Activated naive CD8-positive, alpha-beta T cell treated with anti-CD3 and anti-CD28 coated beads for 36 hours (primary cell): Measurements from ENCODE around the gene CDK14. TPM values are rescaled to one million over a fixed set of nuclear protein-coding genes. Genes with fewer than 3 reads are reported as not detected.

Experiments
- DNase-seq: peaks from one replicate; pipeline ENCODE4 v3.0.0; 2021
- H3K27ac Mint-ChIP-seq: one replicate; pipeline ENCODE4 v1.8.0; 2022; ENCODE audit warnings: mild to moderate bottlenecking, moderate library complexity, mixed read lengths
- H3K27me3 Mint-ChIP-seq: one replicate; pipeline ENCODE4 v1.8.0; 2022; ENCODE audit warnings: mild to moderate bottlenecking, mixed read lengths
- H3K36me3 Mint-ChIP-seq: one replicate; pipeline ENCODE4 v1.8.0; 2021; ENCODE audit warnings: mild to moderate bottlenecking, mixed read lengths
- H3K4me1 Mint-ChIP-seq: one replicate; pipeline ENCODE4 v1.8.0; 2021; ENCODE audit warnings: mixed read lengths
- H3K4me3 Mint-ChIP-seq: one replicate; pipeline ENCODE4 v1.8.0; 2022; ENCODE audit warnings: mild to moderate bottlenecking, moderate library complexity, mixed read lengths
- H3K9me3 Mint-ChIP-seq: one replicate; pipeline ENCODE4 v1.8.0; 2022; ENCODE audit warnings: mixed read lengths
- total RNA-seq, 2 experiments: library from RNA; stranded (reverse); gene quantifications; one replicate each; pipeline ENCODE4 v1.2.3, GENCODE V29; 2021

CDK14 gene
- total RNA-seq, 2 experiments from 2014 or later: 0.92 to 1.6 TPM

DNA sequence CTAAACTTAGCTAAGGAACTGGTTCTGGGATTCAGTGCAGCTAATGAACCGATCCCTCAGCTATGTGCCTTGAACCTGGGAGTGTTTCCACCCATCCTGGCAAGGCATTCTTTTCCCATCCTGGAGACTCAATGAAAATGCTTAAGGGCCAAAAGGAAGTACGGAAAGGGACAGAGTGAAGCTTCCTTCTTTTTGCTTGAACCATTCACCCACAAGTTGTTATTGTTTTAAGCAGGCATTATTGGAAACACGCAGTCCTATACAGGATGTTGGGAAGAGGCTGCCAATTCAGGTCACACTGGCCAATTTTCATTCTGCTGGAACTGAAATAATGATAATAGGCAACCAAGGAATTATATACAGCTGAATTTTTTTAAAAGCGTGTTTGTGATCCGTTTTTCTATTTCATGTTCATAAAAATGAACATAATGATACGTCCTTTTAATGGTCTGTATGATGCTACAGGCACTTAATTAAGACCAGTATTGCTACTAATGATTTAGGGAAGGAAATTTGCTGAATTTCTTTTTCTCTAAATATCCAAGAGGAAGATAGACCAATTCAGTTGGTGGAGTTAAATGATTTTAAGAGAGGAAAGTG lies 610.3 kb downstream of the CDK14 start:
- no peaks in the 10 kb centered on the region for H3K36me3 Mint-ChIP-seq
- H3K27ac Mint-ChIP-seq: no peak overlapping the region
- no peak for DNase-seq
- H3K4me1 Mint-ChIP-seq: no peaks in the 10 kb centered on the region
- peaks cover under 1% of the 10 kb centered on the region for H3K27me3 Mint-ChIP-seq
- no peak overlapping the region for H3K4me3 Mint-ChIP-seq
- no peaks in the 10 kb centered on the region for H3K9me3 Mint-ChIP-seq

DNA sequence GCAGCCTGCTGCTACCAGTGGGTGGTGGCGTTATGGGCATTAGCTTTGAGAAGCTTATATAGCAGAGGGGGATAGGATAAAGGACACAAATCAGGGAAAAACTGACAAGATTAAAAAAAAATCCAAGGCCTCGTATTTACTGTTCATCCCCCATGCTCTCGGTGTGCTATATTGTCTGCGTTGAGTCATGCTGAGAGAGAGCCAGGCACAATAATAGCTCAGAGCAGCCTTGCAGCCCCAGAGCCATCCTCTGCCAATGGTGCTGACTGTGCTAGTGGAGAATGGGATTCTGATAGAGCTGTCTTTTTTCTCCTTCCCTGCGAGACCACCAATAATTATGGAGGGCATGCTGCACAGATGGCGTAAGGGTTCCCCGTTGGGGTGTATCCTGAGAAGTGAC lies 616.5 kb downstream of the CDK14 start:
- Mint-ChIP-seq H3K9me3 (peaks cover 3% of the 10 kb centered on the region), H3K27ac (no peak overlapping the region), H3K4me1 (no peaks in the 10 kb centered on the region), H3K27me3 (peaks cover 3% of the 10 kb centered on the region), H3K4me3 (no peak overlapping the region), H3K36me3 (no peaks in the 10 kb centered on the region)
- DNase-seq: no peak

DNA sequence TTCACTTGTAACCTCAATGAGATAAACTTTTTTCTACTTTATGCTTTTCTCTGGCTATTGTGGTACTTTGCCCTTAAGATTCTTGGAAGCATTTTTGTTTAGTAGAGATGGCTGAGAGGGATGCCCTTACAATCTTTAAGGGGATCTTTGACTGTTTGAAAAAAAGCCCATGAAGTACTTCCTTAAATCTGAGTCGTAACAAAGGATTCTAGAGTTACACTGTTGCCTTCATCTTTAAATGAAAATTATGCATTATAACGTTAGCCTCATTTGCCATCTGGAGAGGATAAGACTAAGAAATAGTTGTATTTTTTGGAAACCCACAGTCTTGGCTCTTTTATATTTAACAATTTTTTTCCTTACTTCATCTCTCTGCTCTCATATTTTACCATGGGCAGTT lies 630.3 kb downstream of the CDK14 start:
- Mint-ChIP-seq H3K27me3 (peaks cover 5% of the 10 kb centered on the region), H3K9me3 (no peaks in the 10 kb centered on the region), H3K4me1 (no peaks in the 10 kb centered on the region), H3K36me3 (no peaks in the 10 kb centered on the region), H3K27ac (no peak overlapping the region), H3K4me3 (no peak overlapping the region)
- no peak for DNase-seq

DNA sequence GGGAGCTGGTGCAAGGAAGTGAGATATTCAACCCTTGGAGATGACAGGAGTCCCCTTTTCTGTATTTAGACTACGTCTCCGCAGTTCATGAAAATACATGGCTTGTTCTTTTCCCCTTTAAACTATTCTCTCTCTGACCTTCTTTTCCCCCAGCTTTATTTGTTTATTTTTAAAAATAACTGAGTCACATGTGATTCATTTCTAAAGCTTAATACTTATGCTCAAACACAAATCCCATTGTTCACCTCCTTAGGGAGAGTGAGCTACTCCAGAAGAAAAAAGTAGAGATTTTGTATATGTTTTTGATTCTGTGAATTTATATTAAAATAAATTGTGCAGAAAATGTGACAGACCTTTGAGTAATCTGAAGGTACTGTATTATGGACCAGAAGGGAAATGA lies 632.2 kb downstream of the CDK14 start:
- Mint-ChIP-seq H3K9me3 (no peaks in the 10 kb centered on the region), H3K27me3 (peaks cover 7% of the 10 kb centered on the region), H3K27ac (no peak overlapping the region), H3K36me3 (no peaks in the 10 kb centered on the region), H3K4me1 (no peaks in the 10 kb centered on the region), H3K4me3 (no peak overlapping the region)
- no peak for DNase-seq

DNA sequence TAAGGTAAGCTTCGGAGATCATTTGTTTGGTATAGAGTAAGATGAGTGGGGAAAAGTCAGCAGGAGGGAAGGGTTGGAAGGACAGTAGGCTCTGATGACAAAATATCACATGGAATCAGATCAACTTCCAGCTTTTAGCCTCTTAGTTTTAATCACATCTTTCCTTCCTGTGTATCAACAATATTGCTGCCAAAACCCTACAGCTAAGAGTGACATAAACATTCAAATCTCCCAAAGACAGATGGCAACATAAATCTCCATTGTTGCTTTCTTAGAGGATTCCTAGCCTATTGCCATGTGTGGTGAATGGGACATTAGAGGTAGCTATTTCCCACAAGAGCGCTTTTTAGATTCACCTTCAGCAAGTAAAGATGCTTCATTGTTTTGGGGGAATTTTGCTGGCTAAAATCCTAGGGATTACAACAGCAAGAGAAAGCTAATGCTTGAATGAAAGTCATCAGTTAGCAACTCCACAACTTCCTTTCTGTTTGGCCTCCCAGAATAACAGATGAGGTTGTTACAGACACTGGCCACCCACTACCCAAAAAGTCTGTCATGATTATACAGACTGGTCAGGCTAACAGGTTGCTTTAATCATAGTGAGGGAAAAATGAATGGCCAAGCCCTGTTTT lies 632.9 kb downstream of the CDK14 start:
- Mint-ChIP-seq H3K36me3 (no peaks in the 10 kb centered on the region), H3K27me3 (peaks cover 7% of the 10 kb centered on the region), H3K4me1 (no peaks in the 10 kb centered on the region), H3K4me3 (no peak overlapping the region), H3K27ac (no peak overlapping the region), H3K9me3 (no peaks in the 10 kb centered on the region)
- no peak for DNase-seq

DNA sequence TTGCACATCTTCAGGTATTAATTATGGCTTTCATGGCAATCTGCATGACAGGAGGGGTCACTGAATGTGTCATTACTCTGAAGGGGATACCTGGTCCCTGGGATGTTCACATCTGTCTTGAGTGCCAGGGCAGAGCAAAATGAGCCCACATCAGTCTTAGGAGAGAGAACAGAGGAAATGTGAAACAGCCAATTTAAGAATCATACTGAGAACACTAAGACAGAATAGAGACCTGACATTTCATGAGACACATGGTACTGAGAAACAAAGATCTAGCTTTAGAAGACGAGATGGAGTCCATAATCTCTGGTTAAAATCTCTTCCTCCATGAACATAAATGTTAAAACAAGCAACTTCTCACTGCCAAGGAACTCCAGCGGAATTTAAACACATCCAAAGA lies 634.0 kb downstream of the CDK14 start:
- Mint-ChIP-seq H3K36me3 (no peaks in the 10 kb centered on the region), H3K9me3 (no peaks in the 10 kb centered on the region), H3K27ac (no peak overlapping the region), H3K4me3 (no peak overlapping the region), H3K27me3 (peaks cover 7% of the 10 kb centered on the region), H3K4me1 (no peaks in the 10 kb centered on the region)
- no peak for DNase-seq

DNA sequence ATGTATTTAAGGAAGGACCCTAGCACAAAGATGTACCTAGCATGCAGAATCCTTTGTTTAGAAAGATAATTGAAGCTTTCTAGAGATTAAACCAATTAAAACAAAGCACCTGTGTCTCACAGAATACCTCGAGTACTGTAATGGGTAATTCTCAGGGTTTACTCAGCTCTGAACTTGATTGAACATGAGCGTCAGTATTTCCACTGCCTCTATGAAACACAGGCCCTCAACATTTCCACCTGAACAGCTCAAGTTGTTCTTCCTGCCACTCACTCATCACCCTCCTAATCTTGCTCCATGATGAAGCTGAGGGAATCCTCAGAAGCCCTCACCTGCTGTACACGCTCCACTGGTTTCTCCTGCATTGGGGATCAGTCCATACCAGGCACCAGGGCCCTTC lies 634.4 kb downstream of the CDK14 start:
- Mint-ChIP-seq H3K36me3 (no peaks in the 10 kb centered on the region), H3K27ac (no peak overlapping the region), H3K9me3 (no peaks in the 10 kb centered on the region), H3K4me1 (no peaks in the 10 kb centered on the region), H3K4me3 (no peak overlapping the region), H3K27me3 (peaks cover 7% of the 10 kb centered on the region)
- DNase-seq: no peak

DNA sequence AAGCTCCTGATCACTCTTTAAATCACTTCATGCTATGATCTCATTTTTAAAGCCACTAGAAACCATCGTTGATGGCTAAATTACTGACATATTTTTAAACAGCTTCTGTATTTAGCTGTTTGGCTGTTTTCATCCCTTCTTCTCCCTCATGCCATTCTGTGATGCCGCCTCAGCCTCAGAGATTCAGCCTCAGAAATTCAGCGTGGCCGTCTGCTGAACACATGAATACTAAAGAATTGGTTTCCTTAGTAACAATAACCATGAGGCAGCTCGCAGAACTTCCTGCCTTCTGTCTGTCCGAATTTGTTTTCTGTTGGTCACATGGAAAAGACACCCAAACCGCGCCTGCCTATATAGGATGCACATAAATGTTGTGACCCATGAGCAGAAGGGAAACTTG lies 637.1 kb downstream of the CDK14 start:
- no peak for DNase-seq
- Mint-ChIP-seq H3K36me3 (no peaks in the 10 kb centered on the region), H3K9me3 (no peaks in the 10 kb centered on the region), H3K4me1 (no peaks in the 10 kb centered on the region), H3K4me3 (no peak overlapping the region), H3K27me3 (peaks cover 7% of the 10 kb centered on the region), H3K27ac (no peak overlapping the region)

DNA sequence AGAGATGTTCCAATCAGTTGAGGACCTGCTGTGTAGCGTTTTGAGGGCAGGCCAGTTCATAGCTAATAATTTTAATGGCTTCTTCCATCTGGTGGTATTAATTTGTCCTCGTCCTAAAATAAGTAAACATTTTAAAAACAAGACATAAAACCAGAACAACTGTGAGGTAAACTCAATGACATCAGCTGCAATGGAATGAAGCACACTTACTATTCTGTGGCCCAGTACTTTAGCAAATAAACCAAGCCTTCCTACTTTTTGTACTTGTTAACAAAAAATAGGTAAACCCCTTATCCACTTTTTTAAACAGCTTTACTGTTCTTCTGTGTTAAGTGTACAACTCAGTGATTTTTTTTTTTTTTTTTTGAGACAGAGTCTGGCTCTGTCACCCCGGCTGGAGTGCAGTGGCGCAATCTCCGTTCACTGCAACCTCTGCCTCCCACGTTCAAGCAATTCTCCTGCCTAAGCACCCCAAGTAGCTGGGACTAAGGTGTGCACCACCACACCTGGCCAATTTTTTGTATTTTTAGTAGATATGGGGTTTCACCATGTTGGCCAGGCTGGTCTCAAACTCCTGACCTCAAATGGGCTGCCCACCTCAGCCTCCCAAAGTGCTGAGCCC lies 639.2 kb downstream of the CDK14 start:
- no peak for DNase-seq
- no peak overlapping the region for H3K27ac Mint-ChIP-seq
- H3K9me3 Mint-ChIP-seq: no peaks in the 10 kb centered on the region
- H3K4me3 Mint-ChIP-seq: no peak overlapping the region
- no peaks in the 10 kb centered on the region for H3K36me3 Mint-ChIP-seq
- peaks cover 7% of the 10 kb centered on the region for H3K27me3 Mint-ChIP-seq
- no peaks in the 10 kb centered on the region for H3K4me1 Mint-ChIP-seq

DNA sequence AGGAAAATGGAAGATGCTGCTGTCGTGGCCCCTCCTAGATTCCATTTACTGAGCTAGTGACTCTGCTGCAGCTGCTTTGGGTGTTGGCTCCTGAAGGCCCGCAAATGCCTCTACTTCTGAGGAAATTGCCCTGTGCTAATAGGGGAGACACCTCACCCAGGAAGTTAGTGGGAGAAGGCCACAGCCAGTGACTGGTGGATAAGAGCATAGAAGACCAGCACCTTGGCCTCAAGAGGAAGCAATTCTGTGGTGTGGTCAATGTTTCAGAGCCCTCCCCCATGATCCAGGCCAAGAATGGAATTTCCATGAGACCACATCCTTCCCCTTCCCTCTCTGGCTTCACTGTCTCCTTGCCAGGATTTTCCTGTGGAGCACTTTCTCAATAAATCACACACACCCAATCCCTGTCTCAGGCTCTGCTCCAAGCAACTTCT lies 643.1 kb downstream of the CDK14 start:
- no peak overlapping the region for H3K4me3 Mint-ChIP-seq
- no peak overlapping the region for H3K27ac Mint-ChIP-seq
- H3K9me3 Mint-ChIP-seq: no peaks in the 10 kb centered on the region
- no peaks in the 10 kb centered on the region for H3K36me3 Mint-ChIP-seq
- H3K27me3 Mint-ChIP-seq: peaks cover 5% of the 10 kb centered on the region
- no peaks in the 10 kb centered on the region for H3K4me1 Mint-ChIP-seq
- no peak for DNase-seq

DNA sequence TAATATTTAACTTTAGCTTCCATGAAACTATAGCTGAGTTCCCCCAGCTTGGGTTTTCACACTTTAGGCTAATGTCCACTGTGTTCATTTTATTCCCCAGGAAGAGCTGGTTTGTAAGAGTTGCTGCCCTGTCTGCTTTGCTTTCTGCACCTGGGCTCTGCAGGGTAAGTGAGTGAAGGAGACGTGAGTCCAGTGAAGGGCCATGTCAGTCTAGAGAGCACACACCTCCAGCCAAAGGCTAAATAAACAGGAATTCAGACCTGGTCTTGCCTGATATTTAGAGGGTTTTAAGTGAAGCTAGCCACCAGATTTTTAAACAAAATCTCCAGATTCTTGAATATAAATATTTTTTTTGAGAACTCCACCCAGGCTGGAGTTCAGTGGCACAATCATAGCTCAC lies 643.7 kb downstream of the CDK14 start:
- H3K9me3 Mint-ChIP-seq: no peaks in the 10 kb centered on the region
- H3K27ac Mint-ChIP-seq: no peak overlapping the region
- no peaks in the 10 kb centered on the region for H3K4me1 Mint-ChIP-seq
- peaks cover 10% of the 10 kb centered on the region for H3K27me3 Mint-ChIP-seq
- H3K36me3 Mint-ChIP-seq: no peaks in the 10 kb centered on the region
- DNase-seq: no peak
- no peak overlapping the region for H3K4me3 Mint-ChIP-seq

DNA sequence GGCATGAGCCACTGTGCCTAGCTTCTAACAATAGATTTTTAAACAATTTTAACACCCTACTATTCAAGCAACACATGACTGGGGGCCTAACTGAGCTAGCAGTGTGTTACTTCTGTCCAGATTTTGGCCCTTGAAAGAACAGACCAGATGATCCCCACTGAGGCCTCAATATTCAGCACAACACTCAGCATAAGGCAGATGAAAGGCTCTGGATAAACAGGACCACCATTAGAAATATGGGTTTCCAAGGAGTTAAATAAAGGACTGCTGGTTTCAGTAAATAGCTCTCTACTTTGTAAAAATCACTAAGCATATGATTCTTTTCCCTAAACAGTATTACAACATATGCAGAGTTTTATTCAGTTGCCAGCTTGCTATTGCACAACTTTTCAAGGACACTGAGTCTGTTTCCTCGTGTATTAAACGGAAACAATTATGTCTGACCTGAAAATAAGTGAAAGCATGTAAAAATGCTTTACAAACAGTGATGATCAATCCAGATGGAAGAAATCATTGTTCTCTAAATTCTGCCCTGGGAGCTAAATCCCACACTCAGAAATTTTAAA lies 644.3 kb downstream of the CDK14 start:
- Mint-ChIP-seq H3K27ac (no peak overlapping the region), H3K9me3 (no peaks in the 10 kb centered on the region), H3K36me3 (no peaks in the 10 kb centered on the region), H3K4me3 (no peak overlapping the region), H3K27me3 (peaks cover 12% of the 10 kb centered on the region), H3K4me1 (no peaks in the 10 kb centered on the region)
- no peak for DNase-seq

DNA sequence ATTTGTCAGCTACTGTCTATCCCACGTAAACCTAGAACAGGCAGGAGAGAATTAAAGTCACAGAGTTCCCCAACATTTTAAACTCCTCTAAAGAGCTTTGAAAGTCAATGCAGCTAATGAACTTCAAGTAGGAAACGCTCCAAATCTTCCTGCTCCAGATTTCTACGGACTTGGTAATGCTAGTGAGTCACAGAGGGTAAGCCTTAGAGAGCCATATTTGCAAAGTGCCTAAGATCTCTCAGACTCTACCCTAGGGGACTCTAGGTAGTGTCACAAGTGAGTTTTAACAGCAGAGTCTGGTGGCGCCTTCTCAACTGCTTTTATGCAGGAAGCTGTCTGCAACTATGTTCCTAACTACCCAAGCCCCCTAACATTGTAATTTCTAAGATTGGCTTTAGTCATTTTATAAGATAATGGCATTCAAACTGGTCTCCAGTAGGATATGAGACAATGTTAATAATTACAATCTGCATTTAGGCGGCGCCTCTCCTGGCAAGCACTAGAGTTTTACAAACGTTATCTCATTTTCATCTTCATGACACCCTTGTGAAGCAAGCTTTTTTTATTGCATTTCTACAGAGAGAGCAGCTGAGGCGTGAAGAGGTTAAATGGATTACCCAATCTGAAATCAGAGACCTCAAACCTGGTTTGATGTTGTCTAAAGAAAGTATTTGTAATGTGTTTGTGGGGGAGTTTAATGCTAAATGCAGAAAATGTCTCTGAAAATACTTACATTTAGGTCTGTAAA lies 646.1 kb downstream of the CDK14 start:
- DNase-seq: no peak
- Mint-ChIP-seq H3K27ac (no peak overlapping the region), H3K27me3 (peaks cover 15% of the 10 kb centered on the region), H3K4me1 (no peaks in the 10 kb centered on the region), H3K4me3 (no peak overlapping the region), H3K9me3 (no peaks in the 10 kb centered on the region), H3K36me3 (no peaks in the 10 kb centered on the region)

DNA sequence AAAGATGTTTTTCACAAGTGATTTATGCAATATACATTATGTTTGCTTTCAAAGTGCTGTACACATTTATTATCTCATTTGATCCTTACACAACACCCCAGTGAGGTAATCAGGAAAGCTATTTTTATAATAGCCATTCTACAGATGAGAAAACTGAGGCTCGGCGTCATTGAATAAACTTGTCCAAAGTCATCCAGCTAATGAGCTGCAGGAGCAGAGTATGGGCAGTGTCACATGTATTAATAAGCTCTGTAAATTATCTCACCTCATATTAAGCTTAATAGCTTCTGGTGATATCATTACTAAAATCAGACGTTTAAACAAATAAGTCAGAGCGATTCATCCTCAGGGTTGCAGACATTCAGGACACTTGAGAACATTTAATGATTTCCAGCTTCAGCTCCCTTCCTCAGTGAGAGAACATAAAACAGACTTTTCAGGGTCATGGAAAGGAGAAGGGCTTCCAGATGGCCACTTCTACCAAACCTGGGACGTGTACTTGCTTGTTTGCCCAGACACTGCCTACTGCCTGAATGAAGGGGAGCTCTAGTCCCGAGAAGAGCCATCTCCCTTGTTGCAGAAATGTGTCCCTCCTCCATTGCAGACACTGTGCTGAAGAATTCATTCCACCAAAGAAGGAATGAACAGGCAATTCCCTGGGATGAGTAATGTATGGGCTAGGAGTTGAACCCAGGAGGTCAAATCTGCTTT lies 647.6 kb downstream of the CDK14 start:
- peaks cover 17% of the 10 kb centered on the region for H3K27me3 Mint-ChIP-seq

DNA sequence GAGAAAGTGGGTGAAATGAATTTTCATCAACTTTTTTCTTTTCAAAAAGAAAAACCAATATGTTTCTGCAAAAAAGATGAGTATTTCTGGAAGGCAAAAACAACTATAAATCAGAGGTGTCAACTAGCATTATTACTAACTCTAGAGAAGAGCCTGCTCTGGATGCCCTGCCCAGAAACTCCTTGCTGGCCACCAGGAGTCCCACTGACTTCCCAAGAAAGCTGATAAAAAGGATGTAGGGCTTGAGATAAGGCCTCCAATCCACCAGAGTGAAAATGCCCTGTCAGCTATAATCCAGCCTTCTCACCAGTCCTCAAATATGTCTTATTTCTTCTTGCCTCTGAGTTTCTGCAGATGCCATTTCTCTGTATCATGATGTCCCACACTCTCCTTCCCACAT lies 651.4 kb downstream of the CDK14 start:
- Mint-ChIP-seq H3K36me3 (no peaks in the 10 kb centered on the region), H3K27me3 (peaks cover 15% of the 10 kb centered on the region), H3K27ac (no peak overlapping the region), H3K4me1 (no peaks in the 10 kb centered on the region), H3K9me3 (no peaks in the 10 kb centered on the region), H3K4me3 (no peak overlapping the region)
- no peak for DNase-seq

More for the DNA sequence above, 647.6 kb downstream of the CDK14 start:
- no peaks in the 10 kb centered on the region for H3K4me1 Mint-ChIP-seq
- H3K36me3 Mint-ChIP-seq: no peaks in the 10 kb centered on the region
- no peak overlapping the region for H3K4me3 Mint-ChIP-seq
- H3K9me3 Mint-ChIP-seq: no peaks in the 10 kb centered on the region
- DNase-seq: no peak
- H3K27ac Mint-ChIP-seq: no peak overlapping the region
